Activated naive CD8-positive, alpha-beta T cell treated with anti-CD3 and anti-CD28 coated beads, Interleukin-2, amount 50 U/mL, for 16 hours (primary cell): ENCODE data around the gene CA11.

Experiments used
- DNase-seq: peaks from one replicate; pipeline ENCODE4 v3.0.0-alpha.2; 2020; ENCODE audit warnings: low read depth, low spot score

CA11 gene

GRCh38 chr19:48628486-48629296 is 17.3 kb downstream of the CA11 start:
- no peak for DNase-seq

GRCh38 chr19:48627865-48628314 is 18.1 kb downstream of the CA11 start:
- no peak for DNase-seq

- no peak for DNase-seq
These were observed 18.7 kb downstream of the CA11 start for GRCh38 chr19:48627201-48627864.

DNA sequence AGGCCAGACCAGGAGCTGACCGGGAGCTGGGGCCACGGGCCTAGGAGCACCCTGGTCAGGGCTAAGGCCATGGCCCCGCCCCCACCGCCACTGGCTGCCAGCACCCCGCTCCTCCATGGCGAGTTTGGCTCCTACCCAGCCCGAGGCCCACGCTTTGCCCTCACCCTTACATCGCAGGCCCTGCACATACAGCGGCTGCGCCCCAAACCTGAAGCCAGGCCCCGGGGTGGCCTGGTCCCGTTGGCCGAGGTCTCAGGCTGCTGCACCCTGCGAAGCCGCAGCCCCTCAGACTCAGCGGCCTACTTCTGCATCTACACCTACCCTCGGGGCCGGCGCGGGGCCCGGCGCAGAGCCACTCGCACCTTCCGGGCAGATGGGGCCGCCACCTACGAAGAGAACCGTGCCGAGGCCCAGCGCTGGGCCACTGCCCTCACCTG is 20.1 kb downstream of the CA11 start:
- DNase-seq = no peak

DNA sequence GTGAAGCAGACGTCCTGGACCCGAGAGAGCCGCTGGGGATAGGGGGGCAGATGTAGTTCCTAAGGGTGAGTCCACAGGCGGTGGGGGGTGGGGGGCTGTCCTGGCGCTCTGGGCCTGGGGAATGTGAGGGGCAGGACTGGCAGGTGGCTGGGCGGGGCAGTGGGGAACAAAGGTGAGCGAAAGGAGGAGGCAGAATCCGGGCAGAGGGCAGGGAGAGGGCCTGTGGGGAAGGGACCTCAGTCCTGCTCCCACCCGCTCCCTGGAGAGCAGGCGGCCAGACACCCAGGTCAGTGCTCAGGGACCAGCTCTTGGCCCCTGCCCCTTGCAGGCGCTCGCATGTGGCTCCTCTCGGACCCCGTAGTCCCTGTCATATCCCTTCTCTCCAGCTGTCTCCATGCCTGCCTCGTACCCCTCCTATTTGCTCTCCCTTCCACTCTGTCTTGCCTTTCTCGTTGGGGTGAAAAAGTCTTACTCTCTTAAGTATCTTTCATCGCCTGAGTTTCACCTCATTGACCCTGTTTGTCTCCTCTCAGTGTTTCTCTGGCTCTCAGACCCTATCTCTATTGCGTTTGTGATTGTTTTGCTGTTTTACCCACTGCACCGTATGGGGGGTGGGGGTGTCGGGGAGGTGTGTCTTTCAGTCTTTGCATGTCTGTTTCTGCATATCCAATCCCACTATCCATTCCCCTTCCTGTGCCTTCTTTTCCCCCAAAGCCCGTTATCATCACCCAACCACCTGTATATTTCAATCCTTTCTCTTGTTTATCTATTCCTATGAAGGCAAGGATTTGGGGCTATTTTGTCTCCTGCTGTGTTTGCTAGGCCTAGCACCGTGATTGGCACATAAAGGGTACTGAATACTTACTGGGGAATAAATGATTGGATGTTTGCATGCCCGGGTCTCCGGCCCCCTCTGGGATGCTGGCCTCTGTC is 20.9 kb downstream of the CA11 start:
- no peak for DNase-seq

GRCh38 chr19:48624067-48624594 is 21.9 kb downstream of the CA11 start:
- peak; percentile 98 for DNase-seq

- no peak for DNase-seq
These were observed 22.4 kb downstream of the CA11 start for GRCh38 chr19:48623556-48624066.

DNA sequence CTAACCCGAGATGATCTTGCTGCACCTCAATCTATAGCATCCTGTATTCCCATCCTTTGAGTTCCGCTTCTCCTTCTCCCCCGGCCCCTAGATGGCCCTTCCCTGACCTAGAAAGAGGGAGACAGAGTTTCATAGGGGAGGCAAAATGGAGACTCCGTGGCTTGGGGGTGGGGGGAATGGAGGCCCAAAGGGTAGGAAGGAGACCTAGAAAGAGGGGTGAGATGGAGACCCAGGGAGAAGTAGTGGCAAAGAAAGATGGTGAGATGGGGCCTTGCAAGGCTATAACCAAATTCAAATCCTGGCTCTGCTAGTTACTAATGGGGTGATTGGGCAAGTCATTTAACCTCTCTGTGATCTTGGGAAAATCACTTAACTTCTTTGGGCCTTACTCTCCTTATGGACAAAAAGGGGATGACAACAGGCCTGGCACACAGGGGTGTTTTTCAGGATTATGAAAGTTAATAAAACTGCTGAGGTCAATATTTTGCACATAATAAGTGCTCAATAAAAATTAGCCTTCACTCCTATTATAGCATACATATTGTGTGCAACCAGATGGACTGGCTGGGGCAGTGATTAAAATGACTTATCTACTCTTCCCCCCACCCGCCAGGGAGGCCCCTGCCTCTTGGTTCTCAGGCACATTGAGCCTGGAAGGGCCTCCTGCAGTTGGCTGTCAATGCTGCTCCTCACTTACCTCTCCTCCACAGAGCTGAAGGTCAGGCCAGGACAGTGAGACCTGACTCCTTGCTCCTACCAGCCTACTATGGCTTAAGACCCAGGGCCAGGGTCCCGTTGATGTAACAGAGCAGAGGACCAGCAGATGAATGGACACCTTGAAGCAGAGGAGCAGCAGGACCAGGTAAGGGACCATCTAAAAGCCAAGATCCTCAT is 26.0 kb downstream of the CA11 start:
- no peak for DNase-seq

- peak; percentile 88 for DNase-seq
These were observed 26.9 kb downstream of the CA11 start, which contains the start of the genes RPL18 and SPHK2 for GRCh38 chr19:48618916-48619691. Gene RPL18 (minus strand): TSS chr19:48619178. CDS start chr19:48619143, 35 bp downstream. Gene SPHK2 (plus strand): TSS chr19:48619506. CDS start chr19:48620515, 1,009 bp downstream.

DNA sequence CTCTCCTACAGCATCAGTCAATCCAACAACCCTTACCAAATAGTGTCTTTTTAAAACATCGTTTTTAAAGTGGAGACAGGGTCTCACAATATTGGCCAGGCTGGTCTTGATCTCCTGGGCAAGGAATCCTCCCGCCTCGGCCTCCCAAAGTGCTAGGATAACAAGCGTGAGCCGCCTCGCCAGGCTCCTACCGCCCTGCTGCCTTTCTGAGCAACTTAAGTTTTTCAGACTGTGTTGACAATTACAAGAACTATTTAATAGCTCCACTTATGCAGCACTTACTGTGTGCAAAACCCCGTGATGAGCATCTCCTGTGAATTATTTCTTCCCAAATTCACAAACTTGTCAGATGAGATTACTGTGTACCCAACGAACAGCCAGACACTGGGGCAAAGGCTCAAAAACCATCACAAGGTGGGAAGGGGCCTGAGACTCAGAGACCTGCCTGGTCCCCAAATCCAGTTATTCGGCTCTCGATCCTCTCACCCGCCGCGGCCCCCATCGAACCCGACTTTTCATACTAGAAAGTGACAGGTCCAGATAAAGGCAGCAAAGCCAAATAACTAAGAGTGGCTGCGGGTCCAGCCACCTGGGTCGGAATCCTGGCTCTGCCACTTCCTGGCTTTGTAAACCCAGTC is 27.6 kb downstream of the CA11 start:
- DNase-seq = no peak

GRCh38 chr19:48617146-48617937 is 28.6 kb downstream of the CA11 start:
- DNase-seq = no peak

DNA sequence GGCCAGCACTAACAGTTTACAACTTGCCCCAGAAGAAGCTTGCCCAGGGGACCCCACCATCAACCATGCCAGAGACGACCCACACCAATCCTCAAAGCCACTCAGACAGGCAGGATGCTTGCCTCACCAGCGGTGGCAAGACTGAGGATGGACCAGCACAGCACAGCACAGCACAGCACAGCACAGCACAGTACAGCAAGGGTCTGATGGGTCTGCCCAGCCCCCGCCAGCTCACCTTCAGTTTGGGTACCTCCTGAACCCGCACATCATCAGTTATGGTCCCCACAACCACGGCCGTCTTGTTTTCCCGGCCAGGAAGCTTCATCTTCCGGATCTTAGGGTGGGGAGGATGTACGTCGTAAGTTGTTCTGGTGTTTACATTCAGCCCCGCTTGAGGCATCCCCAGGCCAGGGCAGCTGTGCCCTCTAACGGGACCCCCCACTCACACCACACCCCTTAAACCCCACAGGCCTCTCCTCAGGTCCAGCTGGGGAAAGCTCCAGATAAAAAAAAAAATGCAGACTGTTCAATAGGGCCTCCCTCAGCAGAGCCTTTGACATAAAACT is 29.4 kb downstream of the CA11 start:
- no peak for DNase-seq

- DNase-seq = no peak
These were observed 29.9 kb downstream of the CA11 start for GRCh38 chr19:48616041-48616436.

DNA sequence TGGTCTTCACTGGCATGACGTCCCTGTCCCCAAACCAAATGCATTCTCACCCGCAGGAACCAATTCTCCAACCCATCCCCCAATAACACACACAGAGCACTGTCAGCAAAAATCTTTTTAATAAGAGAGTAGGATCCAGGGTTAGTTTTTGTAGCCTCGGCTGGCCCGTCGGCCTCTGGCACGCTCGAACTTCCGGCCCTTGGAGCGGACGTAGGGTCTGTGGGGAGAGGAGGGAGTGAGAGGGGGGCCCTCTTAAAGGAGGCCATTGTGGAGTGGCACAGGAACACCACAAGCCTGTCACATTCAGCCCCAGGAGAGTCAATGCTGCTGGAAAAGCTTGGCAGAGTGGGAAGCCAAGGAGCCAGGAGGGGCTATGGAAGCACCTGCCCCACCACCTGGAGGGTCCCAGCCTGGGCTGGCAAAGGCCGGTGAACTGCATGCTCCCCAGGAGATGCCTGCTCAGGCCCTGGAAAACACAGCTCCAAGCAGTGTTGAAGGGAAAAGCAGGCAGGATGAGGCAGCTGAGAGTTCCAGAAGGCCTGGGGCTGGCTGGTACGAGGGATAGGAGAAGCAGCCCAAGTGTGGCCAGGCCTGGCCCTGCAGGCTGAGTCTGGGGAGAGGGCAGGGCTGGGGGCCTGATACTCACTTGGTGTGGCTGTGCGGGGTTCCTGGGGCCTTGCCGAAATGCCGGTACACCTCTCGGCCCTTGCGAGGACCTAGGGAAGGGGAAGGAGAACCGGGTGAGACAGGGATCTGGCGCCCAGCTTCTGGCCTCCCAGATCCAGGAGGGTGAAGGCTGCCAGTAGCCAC is 30.6 kb downstream of the CA11 start:
- DNase-seq = no peak

- DNase-seq = no peak
These were observed 31.4 kb downstream of the CA11 start, which contains the start of gene FAM83E for GRCh38 chr19:48614436-48615230. Gene FAM83E (minus strand): TSS chr19:48615076. CDS start chr19:48613372, 1,704 bp downstream.

DNA sequence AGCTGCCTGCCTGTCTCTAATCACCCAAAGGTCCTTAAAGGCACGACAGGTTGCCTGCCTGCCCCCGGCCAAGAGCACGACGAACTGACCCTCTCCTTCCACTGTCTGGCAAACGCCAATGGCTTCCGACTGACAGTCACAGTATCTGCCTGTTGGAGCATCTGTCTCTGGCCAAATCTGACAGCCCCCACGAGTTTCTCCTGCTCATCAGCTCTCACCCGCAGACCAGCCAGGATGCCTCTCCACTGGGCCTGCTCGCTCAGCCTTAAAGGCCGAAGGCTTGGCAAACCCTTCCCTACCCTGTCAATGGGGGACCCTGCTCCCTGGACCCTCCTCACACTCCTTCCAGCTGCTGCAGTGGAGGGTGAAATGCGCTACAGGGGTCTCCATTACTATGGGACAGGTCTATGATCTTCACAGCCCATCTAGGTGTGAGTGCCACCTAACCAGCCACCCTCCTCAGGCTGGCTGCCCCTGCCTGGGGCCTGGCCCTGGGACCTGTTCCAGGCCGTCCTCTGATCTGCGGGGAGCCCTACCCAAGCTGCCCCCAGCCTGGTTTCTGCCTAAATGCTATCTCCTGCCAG is 32.0 kb downstream of the CA11 start:
- DNase-seq = no peak
